BE2C (cell line): ENCODE data around the gene TWNK.

Experiments used
- DNase-seq: peaks from one replicate; pipeline ENCODE4 v3.0.0-alpha.2; 2020
- H3K27me3 ChIP-seq: fragments of 250-450 bp; sonication (Bioruptor Pico); 2 replicates; pipeline ENCODE4 v1.5.1; 2020; ENCODE audit warnings: mild to moderate bottlenecking
- H3K36me3 ChIP-seq: fragments of 250-450 bp; sonication (Bioruptor Pico); 2 replicates; pipeline ENCODE4 v1.5.1; 2020; ENCODE audit warnings: mild to moderate bottlenecking
- H3K4me1 ChIP-seq: fragments of 250-450 bp; sonication (Bioruptor Pico); 2 replicates; pipeline ENCODE4 v1.5.1; 2020
- H3K4me3 ChIP-seq: 2 replicates; pipeline ENCODE4 v1.5.1; 2011; ENCODE audit warnings: low read depth, low read length
- H3K9me3 ChIP-seq: fragments of 250-450 bp; sonication (Bioruptor Pico); 2 replicates; pipeline ENCODE4 v1.5.1; 2020
- CTCF ChIP-seq: IDR thresholded peaks from 2 replicates; pipeline ENCODE4 v1.5.1; 2012; ENCODE audit warnings: mild to moderate bottlenecking, low read depth, low read length

Gene TWNK

DNA sequence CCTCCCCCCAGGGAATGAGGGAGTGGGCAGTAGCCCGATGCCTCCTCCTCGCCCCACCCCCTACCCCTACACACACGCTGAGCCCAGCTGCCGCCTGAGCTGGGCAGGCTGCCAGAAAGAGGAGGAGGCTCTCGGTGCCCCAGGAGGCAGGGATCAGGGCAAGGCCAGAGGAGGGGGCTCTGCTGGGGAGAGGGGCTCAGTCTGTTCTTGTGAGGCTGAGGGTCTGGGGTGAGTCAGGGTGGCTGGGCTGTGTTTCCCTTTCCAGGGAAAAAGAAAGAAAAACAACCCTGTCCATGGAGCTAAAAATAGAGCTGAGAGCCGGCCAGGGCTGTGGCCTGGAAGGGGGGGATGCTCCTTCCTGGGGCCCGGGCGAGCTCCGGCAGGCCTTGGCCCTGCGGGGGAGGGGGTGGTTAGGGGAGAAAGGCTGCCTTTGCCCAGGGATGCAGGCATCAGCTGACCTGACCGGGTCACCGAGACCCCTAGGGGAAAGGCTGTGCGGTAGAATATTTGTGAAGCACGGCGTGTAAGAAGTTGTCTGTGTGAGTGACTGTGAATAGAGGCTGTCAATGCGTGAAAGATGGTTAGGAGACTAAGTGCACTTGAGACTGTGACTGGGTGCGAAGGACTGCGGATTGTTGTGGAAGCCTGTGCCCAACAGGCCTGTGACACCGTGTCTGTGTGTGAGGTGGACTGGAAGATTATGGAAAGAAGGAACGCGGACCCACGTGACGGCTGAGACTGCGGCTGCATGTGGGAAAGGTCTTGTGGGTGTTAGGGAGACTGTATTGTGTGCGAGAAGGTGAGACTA, 11.0 kb downstream of the TWNK start:
- H3K4me1 ChIP-seq, result peaks cover 17% of the 10 kb centered on the region; the same call in 1 of the 2 replicates
- H3K27me3 ChIP-seq, result no peaks in the 10 kb centered on the region
- peak overlapping the region; percentile 79 for H3K4me3 ChIP-seq
- H3K9me3 ChIP-seq, result no peaks in the 10 kb centered on the region
- H3K36me3 ChIP-seq, result peaks cover 22% of the 10 kb centered on the region
- no peak for TF ChIP-seq CTCF
- DNase-seq, result peak; percentile 94

GRCh38 chr10:100998991-100999741, 11.8 kb downstream of the TWNK start:
- peaks cover 17% of the 10 kb centered on the region; the same call in 1 of the 2 replicates for H3K4me1 ChIP-seq
- peaks cover 22% of the 10 kb centered on the region for H3K36me3 ChIP-seq
- no peaks in the 10 kb centered on the region for H3K9me3 ChIP-seq
- peak overlapping the region; percentile 79 for H3K4me3 ChIP-seq
- no peaks in the 10 kb centered on the region for H3K27me3 ChIP-seq
- DNase-seq, result peak; percentile 86
- TF ChIP-seq CTCF, result peak; percentile 63

DNA sequence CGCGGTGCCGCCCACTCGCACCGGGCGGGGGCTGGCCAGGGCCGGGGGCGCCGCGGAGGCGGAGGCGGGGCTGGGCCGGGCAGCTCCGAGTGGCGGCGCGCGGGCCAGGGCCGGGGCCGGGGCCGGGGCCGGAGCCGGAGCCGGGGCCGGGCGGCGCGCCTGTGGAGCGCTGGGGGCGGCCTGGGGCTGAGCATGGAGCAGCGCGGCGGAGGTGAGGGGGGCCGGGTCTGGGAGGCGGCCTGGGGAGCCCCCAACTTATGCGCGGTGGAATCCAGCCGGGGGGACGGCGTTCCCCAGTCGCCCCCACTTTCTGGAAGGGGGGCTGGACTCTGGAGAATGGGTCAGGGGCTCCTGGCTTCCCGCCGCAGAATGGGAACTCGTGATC, 12.4 kb downstream of the TWNK start, which contains the start of gene LZTS2:
Gene LZTS2, plus strand, starts transcription at position 67 of the 385 bp plus-strand sequence. CDS start 2,731 bp downstream, outside the sequence.
- Histone ChIP-seq H3K36me3 (peaks cover 21% of the 10 kb centered on the region), H3K4me3 (peak within 1 kb of the TSS; percentile 79), H3K9me3 (no peaks in the 10 kb centered on the region), H3K27me3 (no peaks in the 10 kb centered on the region), H3K4me1 (peaks cover 14% of the 10 kb centered on the region; the same call in 1 of the 2 replicates)
- no peak for DNase-seq
- no peak for TF ChIP-seq CTCF

- TF ChIP-seq CTCF, result no peak
- H3K27me3 ChIP-seq, result no peaks in the 10 kb centered on the region
- peaks cover 13% of the 10 kb centered on the region; the same call in 1 of the 2 replicates for H3K4me1 ChIP-seq
- DNase-seq, result peak; percentile 42
- H3K9me3 ChIP-seq, result no peaks in the 10 kb centered on the region
- peaks cover 25% of the 10 kb centered on the region for H3K36me3 ChIP-seq
- H3K4me3 ChIP-seq, result peak overlapping the region; percentile 76
These were observed 13.0 kb downstream of the TWNK start for GRCh38 chr10:101000127-101000914.

DNA sequence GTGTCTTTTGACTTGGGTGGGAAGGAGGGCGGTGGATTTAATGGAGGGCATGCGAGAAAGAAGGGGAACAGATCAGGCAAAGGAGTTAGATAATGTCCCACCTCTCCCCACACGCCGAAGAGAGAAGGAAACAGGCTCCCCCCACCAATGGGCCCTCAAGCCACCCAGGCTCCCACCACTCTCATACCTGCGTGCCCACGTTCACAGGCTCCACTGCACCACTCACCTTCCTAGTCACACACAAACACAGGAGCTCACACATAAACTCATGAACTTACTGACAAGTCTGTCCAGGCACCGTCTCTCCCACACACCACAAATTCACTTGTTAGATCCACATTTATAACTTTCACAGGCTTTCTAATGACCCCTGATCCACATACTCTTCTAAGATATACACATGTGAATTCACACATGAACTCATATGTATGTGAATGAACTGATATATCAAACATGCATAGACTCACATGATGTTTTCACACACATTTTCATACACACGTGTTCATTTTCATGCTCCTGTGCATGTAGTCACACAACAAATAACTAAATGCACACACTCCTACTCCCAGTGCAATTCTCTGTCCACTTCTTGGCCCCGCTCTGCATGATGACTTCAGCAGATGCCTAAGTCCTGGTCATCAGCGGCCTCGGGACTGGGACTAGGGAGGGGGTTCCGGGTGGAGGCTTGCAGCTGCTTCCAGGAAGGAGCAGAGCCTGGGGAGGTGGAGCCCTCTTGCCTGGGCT, 13.7 kb downstream of the TWNK start:
- H3K4me3 ChIP-seq, result peak overlapping the region; percentile 76

More for the DNA sequence above, 13.7 kb downstream of the TWNK start:
- Histone ChIP-seq H3K36me3 (peaks cover 33% of the 10 kb centered on the region), H3K27me3 (no peaks in the 10 kb centered on the region), H3K9me3 (no peaks in the 10 kb centered on the region), H3K4me1 (peaks cover 13% of the 10 kb centered on the region; the same call in 1 of the 2 replicates)
- peak; percentile 33 for DNase-seq
- no peak for TF ChIP-seq CTCF
